ENCODE data around the gene IQSEC1. TPM values are rescaled to one million over a fixed set of nuclear protein-coding genes. Genes with fewer than 3 reads are reported as not detected.

The IQSEC1 gene
- total RNA-seq, 1 donor from 2014 or later, result 32.6 TPM

DNA sequence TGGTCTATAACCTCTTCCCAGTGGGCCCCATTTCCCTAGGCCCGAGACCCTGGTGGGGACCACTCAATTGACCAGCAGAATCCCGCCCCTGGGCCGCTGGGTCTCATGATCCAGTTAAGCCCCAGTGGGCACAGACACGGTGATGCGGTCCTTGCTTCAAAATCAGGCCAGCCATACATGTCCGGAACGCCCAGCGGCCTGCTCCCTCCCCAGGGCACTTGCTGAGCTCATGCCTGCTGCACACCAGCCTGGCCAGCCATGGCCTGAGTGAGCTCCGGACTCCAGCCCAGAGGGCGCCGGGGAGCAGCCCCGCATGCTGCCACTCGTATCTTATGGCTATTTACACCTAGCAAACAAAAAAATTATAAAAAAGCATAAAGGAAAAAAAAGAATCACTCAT is 34.4 kb upstream of the IQSEC1 start:
- DNase-seq (ENCODE audit: low read depth in 2 of 2), result no peak

DNA sequence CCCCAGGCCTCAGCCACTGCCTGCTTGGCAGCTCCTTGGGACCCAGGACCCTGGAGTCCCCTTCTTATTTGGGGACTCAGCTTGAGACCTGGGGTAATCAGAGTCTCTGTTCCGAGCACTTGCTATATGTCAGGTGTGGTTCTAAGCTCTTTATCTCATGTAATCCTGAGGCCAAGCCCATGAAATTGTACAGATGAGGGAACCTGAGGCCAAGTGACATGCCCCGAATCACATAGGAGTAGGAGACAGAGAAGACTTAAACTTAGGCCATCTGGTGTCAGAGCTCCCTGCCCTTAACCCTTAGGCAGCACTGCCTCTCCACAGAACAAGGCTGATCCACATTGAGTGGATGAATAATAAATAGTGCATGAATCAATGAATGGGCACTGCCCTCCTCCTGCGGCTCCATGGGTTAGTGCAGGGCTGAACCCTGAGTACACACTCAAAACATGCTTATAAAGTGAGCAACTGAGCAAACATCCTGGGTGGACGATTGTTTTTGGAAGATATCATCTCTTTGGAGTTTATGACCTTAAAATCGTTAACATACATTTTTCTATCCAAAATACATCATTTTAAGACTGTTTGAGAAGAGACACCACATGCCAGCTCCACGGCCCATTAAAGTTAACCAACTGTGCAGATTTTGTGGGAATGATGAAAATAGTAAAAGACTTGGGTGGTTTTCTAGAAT is 33.2 kb upstream of the IQSEC1 start:
- no peak for DNase-seq (ENCODE audit: low read depth in 2 of 2)

- no peak for DNase-seq (ENCODE audit: low read depth in 2 of 2)
Measured at GRCh38 chr3:13105896-13106250, 32.6 kb upstream of the IQSEC1 start.

DNA sequence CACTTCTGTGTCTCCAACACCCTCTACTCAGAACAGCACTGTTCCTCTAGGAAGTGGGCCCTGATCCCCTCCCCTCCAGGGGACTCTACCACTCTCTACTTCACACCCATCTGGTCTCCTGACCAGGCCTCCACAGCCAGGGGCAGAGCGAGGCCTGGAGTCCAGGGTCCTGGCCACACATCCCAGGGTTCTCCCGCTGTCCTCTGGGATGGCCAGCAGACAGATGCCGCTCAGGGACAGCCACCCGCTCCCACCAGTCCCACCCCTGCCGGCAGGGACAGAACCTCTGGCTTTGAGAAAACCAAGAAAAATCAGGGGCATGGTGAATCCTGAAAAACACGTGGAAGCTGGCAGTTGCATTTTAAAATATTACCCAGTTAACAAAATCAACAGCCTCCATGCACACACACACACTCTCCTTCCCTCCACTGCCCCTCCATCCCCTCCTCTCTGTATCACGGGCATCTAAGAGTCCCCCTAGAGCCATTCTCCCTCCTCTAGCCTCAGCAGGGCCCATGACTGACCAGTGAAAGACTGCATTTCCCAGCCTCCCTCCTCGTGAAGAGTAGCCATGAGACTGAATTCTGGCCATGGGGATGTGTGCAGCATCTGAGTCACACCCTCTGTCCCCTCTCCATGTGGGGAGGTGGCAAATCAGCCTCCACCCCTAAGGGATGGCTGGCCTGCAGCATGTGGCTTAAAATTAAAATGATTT is 32.1 kb upstream of the IQSEC1 start:
- DNase-seq (ENCODE audit: low read depth in 2 of 2), result no peak

DNA sequence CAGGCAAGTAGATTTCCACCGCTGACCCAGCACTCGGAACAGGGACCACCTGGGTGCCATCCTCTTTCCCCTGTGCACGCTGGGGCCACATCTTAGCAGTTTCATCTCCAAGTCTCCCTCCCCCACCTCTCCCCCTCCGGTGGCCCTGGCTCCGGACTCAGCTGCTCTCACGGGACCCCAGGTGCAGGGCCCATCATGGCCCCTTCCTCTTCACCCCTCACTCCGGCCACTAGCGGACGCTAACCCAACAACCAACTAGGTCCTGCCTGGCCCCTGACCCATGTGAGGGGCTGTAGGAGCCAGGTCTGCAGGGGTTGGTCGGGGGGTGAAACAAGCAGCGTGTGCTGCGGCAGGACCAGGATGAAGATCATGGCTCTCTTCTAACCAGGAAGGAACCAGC is 31.3 kb upstream of the IQSEC1 start:
- DNase-seq (ENCODE audit: low read depth in 2 of 2), result no peak

DNA sequence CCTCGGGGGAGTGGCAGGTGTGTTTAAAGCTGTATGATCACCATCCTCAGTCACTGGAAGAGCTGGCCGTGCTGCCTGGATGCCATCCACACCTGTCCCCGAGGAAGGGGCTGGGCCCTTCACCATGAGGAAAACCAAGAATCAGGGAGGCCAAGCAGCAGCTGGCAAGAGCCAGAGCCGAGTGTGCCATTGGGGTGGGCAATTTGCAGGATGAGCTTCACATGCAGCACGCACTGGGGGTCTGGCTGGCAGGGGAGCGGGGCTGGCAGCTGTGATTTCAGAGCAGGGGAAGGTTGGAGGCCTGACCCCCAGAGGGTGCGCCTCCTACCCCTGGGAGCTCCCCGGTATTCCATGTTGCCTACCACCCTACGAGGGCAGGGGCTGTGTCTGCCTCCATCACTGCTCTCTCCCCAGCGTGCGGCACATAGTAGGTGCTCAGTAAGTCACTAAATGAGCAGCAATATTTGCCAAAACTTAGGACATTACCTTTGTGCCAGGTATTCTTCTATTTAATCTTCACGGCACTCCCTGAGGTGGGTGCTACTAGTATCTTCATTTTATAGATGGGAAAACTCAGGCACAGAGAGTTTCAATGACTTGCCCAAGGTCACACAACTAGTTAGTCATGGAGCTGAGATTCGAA is 30.3 kb upstream of the IQSEC1 start:
- DNase-seq (ENCODE audit: low read depth in 2 of 2), result no peak

DNA sequence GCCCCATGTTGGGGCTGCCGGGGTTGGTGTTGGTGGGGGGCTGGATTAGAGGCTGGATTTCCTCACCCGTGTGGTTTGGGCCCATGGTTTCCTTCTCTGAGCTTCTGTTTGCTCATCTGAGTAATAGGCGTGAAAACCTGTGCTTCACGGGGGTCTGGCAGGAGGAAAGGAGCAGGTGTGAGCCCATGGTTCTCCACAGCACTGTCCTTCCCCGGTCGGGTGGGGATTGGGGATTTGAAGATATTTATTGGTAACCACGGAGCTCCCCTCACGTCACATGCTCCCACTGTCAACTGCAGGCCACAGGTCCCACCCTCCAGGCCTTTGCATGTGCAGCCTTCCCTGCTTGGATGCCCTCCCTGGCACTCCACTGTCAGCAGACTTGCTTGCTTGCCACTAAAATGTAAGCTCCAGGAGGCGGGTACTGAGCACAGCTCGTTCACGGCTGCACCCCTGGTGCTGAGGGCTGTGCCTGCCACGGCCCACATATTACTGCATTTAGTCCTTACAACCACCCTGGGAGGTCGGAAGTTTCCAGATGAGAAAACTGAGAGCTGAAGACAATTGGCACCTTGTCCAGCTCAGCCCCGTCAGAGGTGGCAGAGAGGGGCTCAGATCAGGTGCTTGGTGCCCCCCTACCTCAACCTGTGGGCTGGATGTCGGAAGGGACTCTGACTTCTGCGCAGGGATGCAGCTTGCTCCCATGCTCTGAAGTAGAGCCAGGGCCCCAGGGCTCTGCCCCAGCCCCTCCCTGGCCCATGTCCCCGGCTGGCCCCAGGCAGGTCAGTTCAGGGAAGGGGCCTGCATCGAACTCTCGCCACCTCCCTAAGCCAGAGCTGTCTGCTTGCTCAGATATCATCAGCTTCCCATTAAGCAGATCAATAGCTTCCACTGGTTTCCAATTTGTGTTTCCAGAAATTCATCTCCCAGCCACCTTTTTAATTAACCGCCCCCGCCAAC is 29.4 kb upstream of the IQSEC1 start:
- no peak for DNase-seq (ENCODE audit: low read depth in 2 of 2)

DNA sequence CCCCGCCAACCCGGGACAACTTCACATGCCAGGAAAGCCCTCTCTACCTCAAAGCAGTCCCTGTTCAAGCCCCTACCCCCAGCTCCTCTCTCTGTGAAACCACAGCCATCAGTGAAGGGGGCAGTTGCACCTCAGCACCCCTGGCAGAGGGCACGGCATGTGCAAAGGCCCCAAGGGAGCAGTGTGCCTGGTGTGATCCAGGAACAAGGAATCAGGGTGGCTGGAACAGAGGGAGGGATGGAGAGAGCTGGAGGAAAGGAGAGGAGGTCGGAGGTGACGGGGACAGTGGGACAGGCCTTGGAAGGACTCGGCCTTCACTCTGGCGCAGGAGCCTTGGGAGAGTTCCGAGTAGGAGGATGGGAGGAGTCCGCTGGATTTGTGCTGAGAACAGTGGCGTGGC is 26.5 kb upstream of the IQSEC1 start:
- DNase-seq (ENCODE audit: low read depth in 2 of 2), result no peak

DNA sequence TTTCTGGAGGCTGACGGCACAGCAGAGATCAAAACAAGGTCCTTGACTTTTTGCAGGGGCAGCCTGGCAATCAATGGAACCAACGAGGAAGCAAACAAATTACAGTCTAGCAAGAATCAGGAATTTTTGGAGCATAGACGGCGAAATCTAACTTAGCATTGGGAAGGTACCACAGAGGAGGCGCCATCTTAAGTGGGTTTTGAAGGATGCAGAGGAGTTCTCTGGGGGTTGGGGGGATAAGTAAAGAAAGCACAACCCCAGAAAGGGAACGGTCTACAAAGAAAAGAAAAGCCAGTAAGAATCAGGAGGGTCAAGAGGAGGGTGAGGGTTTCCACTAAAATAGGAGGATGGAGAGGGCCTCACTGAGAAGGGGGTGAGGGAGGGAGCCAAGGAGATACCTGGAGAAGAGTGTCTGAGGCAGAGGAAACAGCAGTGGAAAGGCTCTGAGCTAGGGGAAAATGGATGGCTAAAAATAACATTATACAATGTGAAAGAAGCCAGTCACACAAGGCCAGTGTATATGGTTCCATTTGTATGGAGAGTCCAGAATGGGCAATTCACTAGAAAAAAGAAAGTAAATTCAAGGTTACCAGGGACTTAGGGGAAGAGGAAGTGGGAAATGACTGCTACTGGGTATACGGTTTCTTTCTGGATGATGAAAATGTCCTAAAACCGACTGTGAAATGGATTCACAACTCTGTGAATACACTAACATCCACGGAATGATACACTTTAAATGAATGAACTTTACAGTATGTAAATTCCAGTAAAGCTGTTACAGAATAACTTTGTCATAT is 25.2 kb upstream of the IQSEC1 start:
- no peak for DNase-seq (ENCODE audit: low read depth in 2 of 2)

GRCh38 chr3:13096356-13096755 is 23.1 kb upstream of the IQSEC1 start:
- no peak for DNase-seq (ENCODE audit: low read depth in 2 of 2)

DNA sequence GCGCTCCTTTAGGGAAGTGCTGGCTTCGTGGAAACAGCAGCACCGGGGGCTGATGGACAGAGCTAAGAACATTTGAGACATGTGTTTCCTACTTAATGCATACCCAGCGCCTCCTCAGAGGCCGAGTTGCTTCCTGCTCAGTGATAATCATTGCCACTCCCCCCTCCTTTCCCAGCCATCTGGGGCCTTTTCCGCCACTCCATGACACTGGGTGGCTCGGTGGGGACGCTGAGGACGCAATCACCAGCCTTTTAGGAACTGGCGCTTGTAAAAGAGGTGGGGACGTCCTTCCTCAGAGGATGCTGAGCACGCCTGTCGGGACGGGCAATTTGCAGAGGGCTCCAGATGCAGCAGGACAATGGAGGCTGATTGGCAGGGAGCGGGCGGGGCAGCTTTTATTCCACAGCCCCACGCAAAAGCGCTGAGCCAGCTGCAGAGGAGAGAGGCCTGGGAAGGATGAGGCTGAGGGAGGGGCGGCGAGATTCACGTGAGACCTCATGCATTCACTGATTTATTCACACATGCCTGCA is 22.2 kb upstream of the IQSEC1 start:
- DNase-seq (ENCODE audit: low read depth in 2 of 2), result no peak

GRCh38 chr3:13093687-13094086 is 20.5 kb upstream of the IQSEC1 start:
- no peak for DNase-seq (ENCODE audit: low read depth in 2 of 2)

- no peak for DNase-seq (ENCODE audit: low read depth in 2 of 2)
Measured at GRCh38 chr3:13092621-13093617, 19.7 kb upstream of the IQSEC1 start.

- DNase-seq (ENCODE audit: low read depth in 2 of 2), result peak; percentile 63 to 73
Measured at GRCh38 chr3:13091898-13092611, 18.8 kb upstream of the IQSEC1 start.

DNA sequence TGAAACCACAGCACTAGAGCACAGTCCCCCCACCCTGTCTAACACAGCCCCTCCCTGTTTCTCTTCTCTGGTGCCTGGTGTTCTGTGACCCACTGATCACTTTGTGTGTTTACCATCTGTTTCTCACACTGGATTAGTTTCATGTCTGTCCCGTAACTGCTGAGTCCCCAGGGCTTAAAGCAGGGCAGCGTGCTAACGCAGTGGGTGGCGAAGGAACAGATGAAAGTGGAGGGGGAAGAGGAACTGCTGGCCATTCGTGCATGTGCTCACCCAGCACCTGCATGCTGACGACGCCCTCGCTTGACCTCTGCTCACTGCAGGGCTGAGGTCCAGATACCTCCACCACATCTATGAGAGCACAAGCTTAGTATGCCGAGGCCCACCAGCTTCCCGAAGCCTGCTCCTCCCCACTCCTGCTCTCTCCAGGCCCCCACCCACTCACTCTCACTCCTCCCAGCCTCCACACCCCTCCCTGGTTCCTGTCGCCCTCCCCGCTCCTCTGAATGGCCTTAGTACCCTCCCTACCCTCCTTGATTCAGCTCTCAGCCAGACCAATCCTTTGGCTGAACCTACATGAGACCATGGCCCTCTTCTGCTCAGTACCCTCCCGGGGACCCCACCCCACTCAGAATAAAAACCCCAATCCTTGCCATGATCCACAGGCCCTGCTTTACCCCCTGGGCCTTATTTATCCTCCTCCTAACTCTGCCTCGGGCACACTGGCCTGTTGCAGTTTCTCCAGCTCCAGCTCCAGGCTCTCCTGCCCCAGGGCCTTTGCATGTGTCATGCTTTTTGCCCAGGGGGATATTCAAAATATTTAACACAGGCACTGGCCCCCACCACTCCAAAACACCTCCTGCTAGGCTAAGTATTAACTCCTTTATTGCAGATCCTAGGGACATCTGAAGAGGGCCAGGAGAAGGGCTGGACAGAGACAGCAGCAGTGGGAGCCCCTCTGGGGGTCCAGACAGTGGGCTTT is 15.1 kb upstream of the IQSEC1 start:
- DNase-seq (ENCODE audit: low read depth in 2 of 2), result no peak

GRCh38 chr3:13087320-13087990 is 14.2 kb upstream of the IQSEC1 start:
- DNase-seq (ENCODE audit: low read depth in 2 of 2), result peak in 1 of 2 donors; percentile 20

DNA sequence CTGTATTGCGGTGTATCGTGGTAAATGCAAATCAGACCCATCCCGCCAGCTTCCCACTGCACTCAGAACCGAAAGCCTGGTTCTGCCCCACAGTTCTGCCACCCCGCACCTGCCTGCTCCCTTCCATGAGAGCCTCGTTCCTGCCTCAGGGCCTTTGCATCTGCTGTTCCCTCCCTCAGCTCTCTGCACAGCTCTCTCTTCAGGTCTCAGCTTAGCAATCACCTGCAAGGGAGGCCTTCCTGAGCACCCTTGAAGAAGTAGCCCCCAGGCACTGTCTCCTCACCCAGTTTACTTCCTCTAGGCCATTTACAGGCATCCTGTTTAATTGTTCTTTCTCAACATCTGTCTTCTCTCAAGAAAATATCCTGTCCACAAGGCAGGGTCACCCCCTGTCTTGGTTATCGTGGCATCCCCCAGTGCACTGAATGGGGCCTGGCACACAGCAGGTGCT is 13.3 kb upstream of the IQSEC1 start:
- DNase-seq (ENCODE audit: low read depth in 2 of 2), result no peak

All from dermis microvascular lymphatic vessel endothelial cell (primary cell).